ENCODE data around the gene APBA1.

DNA sequence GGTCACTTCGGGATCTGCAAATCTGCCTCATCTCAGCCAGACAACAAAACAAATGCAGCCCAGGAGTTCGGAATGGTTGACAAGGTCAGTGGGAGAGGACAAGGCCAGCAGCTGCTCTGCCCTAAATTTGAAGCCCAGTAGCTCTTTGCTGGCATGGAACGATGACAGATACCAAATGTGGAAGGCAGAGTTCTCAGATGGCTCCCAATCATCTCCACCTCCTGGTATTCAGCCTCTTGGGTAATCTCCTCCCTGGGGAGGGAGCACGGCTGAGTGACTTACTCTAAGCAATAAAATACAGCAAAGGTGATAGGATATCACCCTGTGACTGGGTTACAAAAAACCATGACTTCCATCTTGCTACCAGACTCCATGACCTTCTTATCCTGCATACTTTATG lies 174.4 kb downstream of the APBA1 start:
- TF ChIP-seq CTCF (conservative IDR thresholded peaks at IDR 0.05 in 1 of 2, IDR thresholded peaks at IDR 0.05 in 1 of 2; ENCODE audit: extremely low read depth in 1 of 2, insufficient read depth in 1 of 2, low read depth in 1 of 2, low read length in 2 of 2) (no peak), EZH2 (IDR thresholded peaks at IDR 0.05; ENCODE audit: borderline replicate concordance, low read length) (no peak)
